AG09319 (cell line): ENCODE data around the gene GPR132.
A peak's percentile ranks its signal among the peaks of the same experiment; 100 is the strongest.

ENCODE experiments used
- DNase-seq: peaks from one replicate; pipeline ENCODE4 v3.0.0-alpha.2; 2010; ENCODE audit warnings: low read depth; ENCODE audit errors: extremely low read depth
- TF ChIP-seq, protein P1 (sequence below): IDR thresholded peaks from 2 replicates; pipeline ENCODE4 v1.5.1; 2011; ENCODE audit warnings: low read depth, mild to moderate bottlenecking, inconsistent platforms, low read length, moderate library complexity

GPR132 gene

DNA sequence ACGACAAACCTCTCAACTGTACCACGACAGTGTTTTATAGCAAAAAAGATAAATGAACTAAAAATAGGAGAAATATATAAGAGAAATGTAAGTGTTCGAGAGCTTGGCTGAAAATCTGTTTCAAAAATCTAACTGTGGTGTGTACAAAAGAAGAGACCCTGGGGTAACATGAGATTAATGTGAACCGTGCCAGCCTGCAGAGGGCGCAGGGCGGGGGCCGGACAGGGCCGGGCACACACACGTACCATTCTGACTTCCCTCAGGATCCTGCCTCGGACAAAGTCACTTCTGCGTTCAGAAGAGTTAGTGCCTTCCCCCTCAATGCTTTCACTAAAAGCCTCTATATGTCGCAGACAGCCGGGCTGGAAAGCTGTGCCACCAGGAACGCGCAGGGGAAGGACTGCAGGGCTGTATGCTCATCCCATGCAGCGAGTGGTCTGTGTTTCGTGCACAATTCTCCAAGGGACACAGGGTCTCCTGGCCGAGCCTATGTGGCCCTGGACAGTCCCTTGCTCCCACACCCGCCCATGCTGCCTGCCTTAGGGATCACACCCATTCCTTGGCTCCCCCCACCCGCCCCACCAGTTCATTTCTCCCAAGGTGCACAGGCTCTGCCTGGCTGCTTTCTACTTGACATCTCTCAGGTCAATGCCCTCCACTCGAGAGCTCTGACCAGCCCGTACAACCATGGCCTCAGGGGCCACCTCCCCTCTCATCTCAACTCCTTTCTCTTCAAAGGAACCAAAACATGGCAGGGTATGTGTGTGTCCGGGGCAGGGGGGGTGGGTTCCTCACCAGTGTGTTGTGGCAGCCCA is 52.9 kb downstream of the GPR132 start:
- DNase-seq: no peak

DNA sequence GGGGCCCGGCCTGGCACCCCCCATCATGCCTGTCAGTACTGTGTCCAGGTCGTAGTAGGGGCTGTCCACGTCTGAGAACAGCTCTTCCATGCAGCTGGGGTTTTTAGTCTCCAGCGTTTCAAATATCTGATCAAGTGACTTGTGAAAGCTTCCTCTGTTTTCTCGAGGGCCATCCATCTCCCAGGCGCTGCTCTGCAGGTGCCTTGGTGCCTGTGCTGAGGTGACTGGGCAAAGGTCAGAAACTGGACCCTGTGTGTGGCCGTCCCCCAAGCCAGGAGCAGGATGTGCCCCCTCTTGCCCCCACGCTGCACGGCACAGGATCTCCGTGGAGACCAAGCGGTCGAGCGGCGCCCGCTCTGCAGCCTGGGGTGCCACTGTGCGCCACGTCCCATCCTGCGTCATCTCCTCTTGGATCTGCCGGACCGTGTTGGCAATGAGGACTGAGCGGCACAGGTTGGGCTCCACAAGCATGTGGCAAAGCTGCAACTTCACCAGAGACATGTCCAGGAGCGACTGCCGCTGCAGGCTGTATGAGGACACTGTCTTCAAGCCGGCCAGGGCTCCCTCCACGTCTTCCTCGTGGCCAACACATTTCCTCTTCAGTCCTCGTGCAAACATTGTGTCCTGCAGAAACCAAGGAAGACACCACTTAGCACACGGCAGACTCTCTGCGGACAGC is 53.8 kb downstream of the GPR132 start:
- TF ChIP-seq, protein P1, sequence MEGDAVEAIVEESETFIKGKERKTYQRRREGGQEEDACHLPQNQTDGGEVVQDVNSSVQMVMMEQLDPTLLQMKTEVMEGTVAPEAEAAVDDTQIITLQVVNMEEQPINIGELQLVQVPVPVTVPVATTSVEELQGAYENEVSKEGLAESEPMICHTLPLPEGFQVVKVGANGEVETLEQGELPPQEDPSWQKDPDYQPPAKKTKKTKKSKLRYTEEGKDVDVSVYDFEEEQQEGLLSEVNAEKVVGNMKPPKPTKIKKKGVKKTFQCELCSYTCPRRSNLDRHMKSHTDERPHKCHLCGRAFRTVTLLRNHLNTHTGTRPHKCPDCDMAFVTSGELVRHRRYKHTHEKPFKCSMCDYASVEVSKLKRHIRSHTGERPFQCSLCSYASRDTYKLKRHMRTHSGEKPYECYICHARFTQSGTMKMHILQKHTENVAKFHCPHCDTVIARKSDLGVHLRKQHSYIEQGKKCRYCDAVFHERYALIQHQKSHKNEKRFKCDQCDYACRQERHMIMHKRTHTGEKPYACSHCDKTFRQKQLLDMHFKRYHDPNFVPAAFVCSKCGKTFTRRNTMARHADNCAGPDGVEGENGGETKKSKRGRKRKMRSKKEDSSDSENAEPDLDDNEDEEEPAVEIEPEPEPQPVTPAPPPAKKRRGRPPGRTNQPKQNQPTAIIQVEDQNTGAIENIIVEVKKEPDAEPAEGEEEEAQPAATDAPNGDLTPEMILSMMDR: no peak
- DNase-seq: no peak

More for the DNA sequence above, 52.9 kb downstream of the GPR132 start:
- TF ChIP-seq, protein P1: peak; percentile 7

DNA sequence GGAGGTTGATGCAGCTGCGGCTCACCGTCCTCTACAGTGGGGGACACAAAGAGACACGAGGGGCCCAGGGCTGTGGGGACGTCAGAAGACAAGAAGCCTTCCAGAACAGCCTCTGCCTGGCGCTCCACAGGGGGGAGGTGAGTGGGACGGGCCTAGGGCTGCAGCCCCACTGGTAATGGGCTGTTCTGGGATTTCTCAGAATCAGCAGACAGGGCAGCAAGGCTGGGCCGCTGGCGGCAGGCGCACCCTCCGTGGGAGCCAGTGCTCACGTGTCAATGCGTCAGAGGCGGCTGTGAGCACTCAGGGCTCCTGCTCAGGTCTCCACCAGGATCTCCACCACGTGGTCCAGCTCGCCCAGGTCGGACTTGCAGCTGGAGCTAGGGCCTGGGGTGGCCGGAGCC is 54.3 kb downstream of the GPR132 start:
- no peak for DNase-seq
- TF ChIP-seq, protein P1: no peak

DNA sequence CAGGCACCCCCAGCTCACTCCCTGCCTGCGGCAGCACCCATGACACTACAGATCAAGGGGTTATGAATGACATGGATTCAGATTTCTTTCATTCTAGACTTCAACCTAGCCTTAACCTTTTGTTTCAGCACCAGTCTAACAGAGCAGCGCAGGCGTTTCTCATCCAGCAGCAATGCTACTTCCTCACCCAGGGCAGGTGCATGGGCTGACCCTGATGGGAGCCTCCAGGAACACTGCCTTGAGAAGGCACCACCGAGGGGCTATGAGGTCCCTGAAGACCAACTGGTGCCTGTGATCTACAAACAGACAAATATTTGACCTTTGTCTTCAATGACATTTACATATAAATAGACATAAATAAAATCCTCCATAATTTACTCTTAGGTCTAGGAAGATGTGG is 55.1 kb downstream of the GPR132 start:
- no peak for DNase-seq
- TF ChIP-seq, protein P1: no peak

DNA sequence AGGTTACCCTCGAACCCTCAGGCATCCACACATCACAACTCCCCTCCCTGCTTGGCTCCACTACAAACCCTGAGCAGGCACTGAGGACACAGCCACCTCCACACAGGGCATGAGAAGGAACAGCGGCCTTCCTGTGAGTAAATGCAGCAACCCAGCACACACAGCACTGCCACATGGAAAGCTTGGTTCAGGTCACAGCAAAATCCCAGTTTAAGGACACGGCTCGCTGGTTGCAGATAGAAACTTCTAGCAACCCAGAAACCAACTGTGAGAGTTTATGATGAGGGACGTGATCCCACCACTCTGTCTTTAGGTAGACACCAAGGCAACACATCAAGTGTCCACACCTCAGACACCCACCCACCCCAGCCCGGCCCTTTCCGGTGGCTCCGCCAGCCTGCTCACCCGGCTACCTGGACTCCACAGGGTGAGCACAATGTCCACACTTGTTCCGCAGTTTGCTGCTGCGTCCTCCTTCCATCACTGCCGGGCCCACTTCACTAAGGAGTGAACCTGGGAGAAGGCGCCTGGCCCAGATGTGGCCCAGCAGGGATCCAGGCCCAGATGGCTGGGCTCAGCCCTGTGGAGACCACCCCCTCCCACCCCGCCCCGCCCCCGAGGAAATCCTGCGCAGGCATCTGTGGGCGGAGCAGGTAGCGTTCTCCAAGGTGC is 57.5 kb downstream of the GPR132 start:
- TF ChIP-seq, protein P1: no peak
- DNase-seq: no peak

DNA sequence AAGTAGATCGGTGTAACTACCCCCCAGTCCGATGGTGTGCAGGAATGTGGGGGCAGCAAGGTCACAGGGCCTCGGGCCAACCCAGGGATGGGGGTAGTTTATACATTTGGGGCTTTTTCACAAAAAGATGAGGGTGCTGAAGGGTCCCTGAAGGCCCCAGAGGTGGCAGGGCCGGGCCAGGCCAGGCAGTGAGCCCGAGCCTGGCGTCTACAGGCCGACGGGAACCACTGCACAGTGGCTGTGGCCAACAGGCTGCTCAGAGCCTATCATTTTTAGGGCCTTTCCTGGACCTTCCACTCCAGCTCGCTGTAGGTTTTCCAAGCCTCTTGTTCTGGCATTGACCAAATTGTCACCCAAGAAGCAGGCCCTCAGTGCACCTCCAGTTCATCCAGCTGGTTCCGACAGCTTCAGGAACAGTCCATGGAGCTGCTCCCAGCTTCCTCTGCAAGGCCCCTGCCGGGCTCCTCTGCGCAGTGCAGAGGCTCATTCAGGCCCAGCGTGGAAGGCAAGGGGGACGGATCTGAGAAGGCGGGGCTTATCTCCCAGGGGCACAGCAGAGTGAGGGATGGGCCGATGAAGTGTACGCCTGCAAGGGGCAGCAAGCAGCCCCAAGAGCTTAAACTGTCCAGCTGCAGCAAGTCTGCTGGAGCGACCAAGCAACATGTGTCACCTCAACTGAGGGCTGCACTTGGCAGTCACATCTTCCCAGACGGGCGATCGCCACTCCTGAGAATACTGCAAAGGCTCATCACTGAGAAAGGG is 58.2 kb downstream of the GPR132 start:
- TF ChIP-seq, protein P1: no peak
- no peak for DNase-seq
